HepG2 (cell line): Measurements from ENCODE around the gene HACL1. TPM values are rescaled to one million over a fixed set of nuclear protein-coding genes. Genes with fewer than 3 reads are reported as not detected.
"Not testable (repeated sequence)": the region's sequence is repeated elsewhere in the genome, so short reads cannot be mapped to it uniquely, and the experiment has no call there.

Experiments used
- ATAC-seq: fragments of 200-7000 bp; cut with Tn5 transposase; 3 replicates; pipeline ENCODE4 v1.9.1; 2020; ENCODE audit warnings: mild to moderate bottlenecking, moderate library complexity
- BruUV-seq: library from RNA; stranded (reverse); fragments of 400-500 nt; replicated peaks from 2 replicates; lab custom pipeline; 2021; lab: Mats Ljungman, UMichigan
- CTCF ChIA-PET: fragments of 300-600 bp; formaldehyde crosslinking; extraction: SDS; loops from one replicate; lab custom pipeline; 2021; ENCODE audit warnings: low total read pairs, inconsistent platforms, low intra/inter-chr PET ratio; lab: Yijun Ruan, JAX
- POLR2A ChIA-PET: fragments of 350-600 bp; sonication (Branson Sonifier 250); formaldehyde crosslinking; loops from one replicate; lab custom pipeline; 2020; ENCODE audit warnings: antibody characterized with exemption, inconsistent platforms; lab: Yijun Ruan, JAX
- DNase-seq: peaks from one replicate; pipeline ENCODE4 v3.0.0-alpha.2; 2015; ENCODE audit warnings: low spot score
- FAIRE-seq: peaks from 3 replicates; lab custom pipeline; 2011; peaks lifted over from hg19 to GRCh38; lab: Jason Lieb, UNC
- H2AFZ ChIP-seq: one replicate; pipeline ENCODE4 v1.6.1; 2011; ENCODE audit warnings: low read length, inconsistent platforms
- H3K27ac ChIP-seq: fragments of 300-600 bp; 3 replicates; pipeline ENCODE4 v1.8.0; 2011; ENCODE audit warnings: mixed run types, mild to moderate bottlenecking, mixed read lengths, low read length, inconsistent platforms; ENCODE audit not compliant: insufficient read depth; ENCODE audit errors: extremely low read length
- H3K27me3 ChIP-seq, 2 experiments: fragments of 200-600 bp in 1 of 2; 2 replicates in 1 of 2; 3 replicates in 1 of 2; pipeline versions ENCODE4 v1.6.0 to v1.8.0; 2011; ENCODE audit warnings: low read length in 2 of 2, mild to moderate bottlenecking in 2 of 2, moderate library complexity in 2 of 2, inconsistent platforms in 1 of 2; ENCODE audit not compliant: insufficient read depth in 2 of 2, control insufficient read depth in 1 of 2
- H3K36me3 ChIP-seq, 2 experiments: fragments of 200-600 bp in 1 of 2; replicated peaks in 1 of 2; 2 replicates in 1 of 2; 3 replicates in 1 of 2; pipeline versions ENCODE4 v1.5.1 to v1.8.0; 2011; ENCODE audit warnings: low read length in 2 of 2, inconsistent platforms in 1 of 2; ENCODE audit not compliant: insufficient read depth in 2 of 2, control insufficient read depth in 1 of 2
- H3K4me1 ChIP-seq: 2 replicates; pipeline ENCODE4 v1.5.1; 2012; ENCODE audit warnings: low read length, inconsistent platforms; ENCODE audit not compliant: insufficient read depth
- H3K4me2 ChIP-seq: 2 replicates; pipeline ENCODE4 v1.6.0; 2011; ENCODE audit warnings: low read depth, low read length, inconsistent platforms
- H3K4me3 ChIP-seq, 3 experiments: fragments of 200-600 bp in 1 of 3; sonication (generic), shearing (Covaris generic) in 1 of 3; replicated peaks in 1 of 3; 2 replicates each; pipeline ENCODE4 v1.5.1; 2011 to 2016; ENCODE audit warnings: low read length in 3 of 3, inconsistent platforms in 2 of 3, low read depth in 2 of 3, mild to moderate bottlenecking in 2 of 3, control low read depth in 1 of 3, mixed read lengths in 1 of 3; ENCODE audit not compliant: insufficient read depth in 1 of 3
- H3K79me2 ChIP-seq: one replicate; pipeline ENCODE4 v1.6.1; 2011; ENCODE audit warnings: low read length, inconsistent platforms; ENCODE audit not compliant: insufficient read depth
- H3K9ac ChIP-seq: 2 replicates; pipeline ENCODE4 v1.6.0; 2011; ENCODE audit warnings: mild to moderate bottlenecking, low read depth, low read length, inconsistent platforms; ENCODE audit not compliant: insufficient read depth
- H3K9me3 ChIP-seq: 2 replicates; pipeline ENCODE4 v1.5.1; 2012; ENCODE audit warnings: mild to moderate bottlenecking, low read length
- H4K20me1 ChIP-seq: 2 replicates; pipeline ENCODE4 v1.6.0; 2011; ENCODE audit warnings: inconsistent platforms, mild to moderate bottlenecking, low read length, moderate library complexity; ENCODE audit not compliant: insufficient read depth
- BCL6 ChIP-seq: IDR thresholded peaks from 2 replicates; pipeline ENCODE4 v1.6.1; 2016; ENCODE audit warnings: missing genetic modification reagents, missing compliant biosample characterization
- ESRRA ChIP-seq: sonication (generic); formaldehyde crosslinking; IDR thresholded peaks from 2 replicates; pipeline ENCODE4 v1.5.1; 2020; ENCODE audit warnings: mild to moderate bottlenecking, low read depth, missing genetic modification reagents
- HNF4A ChIP-seq: sonication (generic); formaldehyde crosslinking; IDR thresholded peaks from 2 replicates; pipeline ENCODE4 v1.4.0; 2020; ENCODE audit warnings: missing genetic modification reagents
- HNF4G ChIP-seq, 2 experiments: sonication (generic) in 1 of 2; formaldehyde crosslinking in 1 of 2; IDR thresholded peaks; 2 replicates each; pipeline versions ENCODE4 v1.4.0 to v1.6.1; 2011 to 2020; ENCODE audit warnings: borderline replicate concordance in 2 of 2, low read depth in 2 of 2, mild to moderate bottlenecking in 2 of 2, low read length in 1 of 2, missing genetic modification reagents in 1 of 2, moderate library complexity in 1 of 2
- PPARG ChIP-seq: conservative IDR thresholded peaks from 2 replicates; pipeline ENCODE4 v1.6.1; 2016; ENCODE audit warnings: missing biosample characterization, missing genetic modification reagents
- RARA ChIP-seq: IDR thresholded peaks from 2 replicates; pipeline ENCODE4 v1.6.1; 2016; ENCODE audit warnings: missing genetic modification reagents, missing compliant biosample characterization
- SOX13 ChIP-seq, 3 experiments: fragments of 450-650 bp in 1 of 3; sonication (generic) in 1 of 3; formaldehyde crosslinking in 1 of 3; IDR thresholded peaks in 2 of 3; conservative IDR thresholded peaks in 1 of 3; 2 replicates each; pipeline versions ENCODE4 v1.5.0 to v1.6.1; 2016 to 2020; ENCODE audit warnings: antibody characterized with exemption in 1 of 3, mild to moderate bottlenecking in 1 of 3, missing compliant biosample characterization in 1 of 3, missing genetic modification reagents in 1 of 3, moderate library complexity in 1 of 3
- SOX6 ChIP-seq, 2 experiments: fragments of 450-650 bp in 1 of 2; sonication (generic) in 1 of 2; formaldehyde crosslinking in 1 of 2; IDR thresholded peaks; 2 replicates each; pipeline versions ENCODE4 v1.4.0 to v1.6.1; 2017 to 2020; ENCODE audit warnings: antibody characterized with exemption in 1 of 2, mild to moderate bottlenecking in 1 of 2, missing genetic modification reagents in 1 of 2
- WGBS: methylation state at CpG from one replicate; pipeline ENCODE4 v1.1.6; 2017; ENCODE audit warnings: low lambda C conversion rate; 5-methylcytosine and 5-hydroxymethylcytosine counted together
- in situ Hi-C: cut with HindIII; loops from 2 replicates; pipeline ENCODE4 v1.10.0; 2017; ENCODE audit warnings: low pct_unique_long_range_greater_than_20kb; ENCODE audit not compliant: extremely low pct_ligation_motif_present
- intact Hi-C: fragments of 100-400 bp; cut with micrococcal nuclease; formaldehyde crosslinking; loops from one replicate; pipeline ENCODE4 v1.10.0; 2022; ENCODE audit not compliant: unreplicated experiment
- polyA plus RNA-seq, 8 experiments: library from polyadenylated mRNA; depleted of rRNA in 3 of 8; stranded (reverse) in 7 of 8; unstranded in 1 of 8; fragments of >200 nt; fragmentation: Illumina TruSeq in 4 of 8; extraction: Trizol in 4 of 8; gene quantifications; 2 replicates each; pipeline versions ENCODE4 v1.2.1 to v1.2.3, GENCODE V29; 2011 to 2016; ENCODE audit warnings: low read depth in 4 of 8, missing spikeins in 1 of 8, mixed read lengths in 1 of 8; ENCODE audit not compliant: insufficient read depth in 1 of 8
- total RNA-seq, 5 experiments: library from RNA; depleted of rRNA; stranded (reverse); fragments of >200 nt; fragmentation: Illumina TruSeq; extraction: Trizol; gene quantifications; 2 replicates each; pipeline ENCODE4 v1.2.3, GENCODE V29; 2016; ENCODE audit warnings: low read depth in 1 of 5

Gene HACL1
- total and polyA plus RNA-seq, 2 of the 13 experiments (the other 11 are each of a cell fraction or from before 2014, with no cell fraction given), result 22.1 to 25.7 TPM

- H2AFZ ChIP-seq; H3K4me2 ChIP-seq; ATAC-seq; H3K4me3 ChIP-seq; in situ Hi-C loops; H3K27me3 ChIP-seq; H3K9me3 ChIP-seq; BruUV-seq; DNase-seq; POLR2A ChIA-PET; FAIRE-seq; H4K20me1 ChIP-seq; CTCF ChIA-PET; H3K36me3 ChIP-seq; H3K9ac ChIP-seq; TF ChIP-seq SOX13 (IDR thresholded peaks at IDR 0.05); HNF4G (CRISPR knock-in tag; IDR thresholded peaks at IDR 0.05; ENCODE audit: borderline replicate concordance, low read depth); SOX6 (IDR thresholded peaks at IDR 0.05): not testable (repeated sequence)
- Histone ChIP-seq H3K79me2 (peaks cover 21% of the 10 kb centered on the region), H3K4me1 (peaks cover 65% of the 10 kb centered on the region), H3K27ac (peak overlapping the region; percentile 86)
- WGBS, result 74% methylated on average over 1 of the region's 1 CpG
- 0 out of 2 replicates have a peak, but pooled peaks have one; percentile 18 for TF ChIP-seq RARA (CRISPR knock-in tag)
- peak in 1 of 2 experiments; percentile 17; a peak in 1 of 4 replicates for TF ChIP-seq SOX13 (CRISPR knock-in tag; conservative IDR thresholded peaks at IDR 0.05 in 1 of 2, IDR thresholded peaks at IDR 0.05 in 1 of 2)
- TF ChIP-seq HNF4G (IDR thresholded peaks at IDR 0.05; ENCODE audit: borderline replicate concordance, low read depth, low read length), result 0 out of 2 replicates have a peak, but pooled peaks have one; percentile 43
- TF ChIP-seq BCL6 (CRISPR knock-in tag), result 0 out of 2 replicates have a peak, but pooled peaks have one; percentile 12
- 0 out of 2 replicates have a peak, but pooled peaks have one; percentile 15 for TF ChIP-seq SOX6 (CRISPR knock-in tag; IDR thresholded peaks at IDR 0.05)
- 0 out of 2 replicates have a peak, but pooled peaks have one; percentile 19 for TF ChIP-seq ESRRA
- peak; percentile 48; the same call in 1 of the 2 replicates for TF ChIP-seq HNF4A (CRISPR knock-in tag)
- 0 out of 2 replicates have a peak, but pooled peaks have one; percentile 15 for TF ChIP-seq PPARG (CRISPR knock-in tag)
- intact Hi-C loops, result loop anchor here (10.0 kb wide), 4 partner anchors 190 to 640 kb away; partner anchors contain the start of gene ANKRD28
These were observed 3.2 kb upstream of the HACL1 start for GRCh38 chr3:15604584-15604983.
